Measurements from ENCODE around the gene ZNF837.
A peak's percentile ranks its signal among the peaks of the same experiment; 100 is the strongest.

The ZNF837 gene

DNA sequence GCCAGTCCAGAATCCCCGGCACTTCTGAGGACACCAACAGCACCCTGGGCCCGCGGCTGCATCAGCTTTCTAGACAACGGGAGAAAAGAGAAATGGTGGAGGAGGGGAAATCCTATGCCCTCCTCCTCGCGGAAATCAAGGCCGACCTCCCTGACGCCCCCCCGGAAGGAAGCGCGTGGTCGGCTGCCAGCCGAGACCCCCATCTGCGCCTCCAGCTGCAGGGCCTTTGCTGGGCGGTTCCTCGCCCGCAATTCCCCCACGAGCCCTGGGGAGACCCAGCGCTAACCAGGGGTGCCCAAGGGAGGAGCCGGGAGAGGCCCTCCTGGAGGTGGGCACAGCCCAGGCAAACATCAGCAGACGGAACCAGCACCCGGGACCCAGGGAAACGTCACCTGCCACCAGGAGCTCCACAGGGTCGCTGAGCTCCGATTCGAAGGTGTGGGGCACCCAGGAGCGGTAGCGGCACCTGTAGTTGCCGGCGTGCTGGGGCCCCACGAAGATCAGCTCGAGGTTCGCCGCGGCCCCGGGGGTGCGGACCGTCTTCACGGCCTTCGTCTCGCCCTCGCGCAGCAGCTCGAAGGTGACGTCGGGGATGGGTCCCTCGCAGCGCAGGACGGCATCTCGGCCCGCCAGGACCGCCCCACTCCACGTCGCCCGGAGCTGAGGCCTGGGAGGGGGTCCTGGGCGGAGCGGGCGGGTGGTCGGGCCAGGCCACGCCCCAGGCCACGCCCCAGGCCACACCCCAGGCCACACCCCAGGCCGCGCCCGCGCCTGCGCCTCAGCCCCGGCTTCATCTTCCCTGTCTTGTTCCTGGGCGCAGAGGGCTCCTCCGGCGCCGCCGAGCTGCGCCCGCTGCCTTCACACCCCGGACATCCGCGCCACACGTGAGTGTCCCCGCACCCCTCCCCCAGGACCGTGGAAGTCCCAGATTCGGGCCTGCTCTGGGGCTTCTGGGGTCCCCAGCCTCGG is 33.6 kb downstream of the ZNF837 start:
- peak overlapping the region; percentile 98 for H3K4me3 ChIP-seq (ENCODE audit: low read depth, low read length)
- peak; percentile 90 for DNase-seq (ENCODE audit: low read depth)
- no peak for TF ChIP-seq CTCF (IDR thresholded peaks at IDR 0.05; ENCODE audit: insufficient read depth, low read depth, low read length, missing control alignments)

DNA sequence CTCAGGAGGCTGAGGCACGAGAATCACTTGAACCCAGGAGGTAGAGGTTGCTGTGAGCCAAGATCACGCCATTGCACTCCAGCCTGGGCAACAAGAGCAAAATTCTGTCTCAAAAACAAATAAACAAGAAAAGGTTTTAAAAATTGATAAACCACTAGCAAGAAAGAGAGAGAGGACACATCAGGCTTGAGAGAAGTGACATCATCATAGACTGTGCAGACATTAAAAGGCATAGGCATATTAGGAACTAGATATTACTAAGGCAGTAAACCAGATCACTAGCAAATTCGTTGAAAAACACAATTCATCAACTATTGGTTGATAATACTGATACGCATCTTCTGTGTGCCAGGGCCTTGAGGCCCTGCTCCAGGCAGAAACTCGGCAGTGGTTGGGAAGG is 35.3 kb downstream of the ZNF837 start:
- no peak overlapping the region for H3K4me3 ChIP-seq (ENCODE audit: low read depth, low read length)
- TF ChIP-seq CTCF (IDR thresholded peaks at IDR 0.05; ENCODE audit: insufficient read depth, low read depth, low read length, missing control alignments) = no peak
- DNase-seq (ENCODE audit: low read depth) = no peak

DNA sequence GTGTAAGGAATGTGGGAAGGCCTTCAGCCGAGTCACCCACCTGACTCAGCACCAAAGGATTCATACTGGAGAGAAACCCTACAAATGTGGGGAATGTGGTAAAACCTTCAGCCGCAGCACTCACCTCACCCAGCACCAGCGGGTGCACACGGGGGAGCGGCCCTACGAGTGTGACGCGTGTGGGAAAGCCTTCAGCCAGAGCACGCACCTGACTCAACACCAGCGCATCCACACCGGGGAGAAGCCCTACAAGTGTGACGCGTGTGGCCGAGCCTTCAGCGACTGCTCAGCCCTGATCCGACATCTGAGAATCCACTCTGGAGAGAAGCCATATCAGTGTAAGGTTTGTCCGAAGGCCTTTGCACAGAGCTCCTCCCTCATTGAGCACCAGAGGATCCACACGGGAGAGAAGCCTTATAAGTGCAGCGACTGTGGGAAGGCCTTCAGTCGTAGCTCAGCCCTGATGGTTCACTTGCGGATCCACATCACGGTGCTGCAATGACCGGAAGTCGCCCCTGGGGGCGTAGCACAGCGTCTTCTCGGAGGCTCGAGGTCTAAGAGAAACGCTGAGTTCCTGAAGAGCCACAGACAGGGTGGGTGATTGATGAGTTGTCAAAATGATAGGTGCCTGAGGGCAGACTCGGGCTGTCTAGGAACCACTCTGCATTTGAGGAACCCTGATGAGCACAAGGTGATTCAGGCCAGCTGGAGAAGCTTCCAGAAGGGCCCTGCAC is 41.8 kb downstream of the ZNF837 start:
- no peak for DNase-seq (ENCODE audit: low read depth)
- H3K4me3 ChIP-seq (ENCODE audit: low read depth, low read length) = no peak overlapping the region
- no peak for TF ChIP-seq CTCF (IDR thresholded peaks at IDR 0.05; ENCODE audit: insufficient read depth, low read depth, low read length, missing control alignments)

DNA sequence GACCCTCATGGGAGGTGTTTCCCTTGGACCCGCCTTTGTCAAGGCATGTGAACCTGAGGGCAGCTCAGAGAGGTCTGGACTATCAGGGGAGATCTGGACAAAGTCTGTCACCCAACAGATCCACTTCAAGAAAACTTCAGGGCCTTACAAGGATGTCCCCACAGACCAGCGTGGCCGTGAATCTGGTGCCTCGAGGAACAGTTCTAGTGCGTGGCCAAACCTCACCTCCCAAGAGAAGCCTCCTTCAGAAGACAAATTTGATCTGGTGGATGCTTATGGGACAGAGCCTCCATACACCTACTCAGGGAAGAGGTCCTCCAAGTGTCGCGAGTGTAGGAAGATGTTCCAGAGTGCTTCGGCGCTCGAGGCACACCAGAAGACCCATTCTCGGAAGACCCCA is 42.5 kb downstream of the ZNF837 start:
- no peak for DNase-seq (ENCODE audit: low read depth)
- no peak overlapping the region for H3K4me3 ChIP-seq (ENCODE audit: low read depth, low read length)
- TF ChIP-seq CTCF (IDR thresholded peaks at IDR 0.05; ENCODE audit: insufficient read depth, low read depth, low read length, missing control alignments) = no peak

GRCh38 chr19:58336820-58337219 is 44.0 kb downstream of the ZNF837 start:
- TF ChIP-seq CTCF (IDR thresholded peaks at IDR 0.05; ENCODE audit: insufficient read depth, low read depth, low read length, missing control alignments) = no peak

GRCh38 chr19:58336216-58336615 is 44.6 kb downstream of the ZNF837 start:
- no peak for DNase-seq (ENCODE audit: low read depth)
- H3K4me3 ChIP-seq (ENCODE audit: low read depth, low read length) = no peak overlapping the region
- TF ChIP-seq CTCF (IDR thresholded peaks at IDR 0.05; ENCODE audit: insufficient read depth, low read depth, low read length, missing control alignments) = no peak

More at GRCh38 chr19:58336820-58337219, 44.0 kb downstream of the ZNF837 start:
- no peak for DNase-seq (ENCODE audit: low read depth)
- H3K4me3 ChIP-seq (ENCODE audit: low read depth, low read length) = no peak overlapping the region
